ENCODE data around the gene HSPBP1. TPM values are rescaled to one million over a fixed set of nuclear protein-coding genes. Genes with fewer than 3 reads are reported as not detected.

HSPBP1 gene
- total RNA-seq, 1 experiment from 2014 or later = 122 TPM

GRCh38 chr19:55231391-55232285, 48.3 kb downstream of the HSPBP1 start:
- CTCF ChIA-PET = no interaction called here
- ATAC-seq = no peak

GRCh38 chr19:55230780-55231179, 49.1 kb downstream of the HSPBP1 start:
- Histone ChIP-seq H2AFZ (ENCODE audit: low read length) (no peak overlapping the region), H3K79me2 (ENCODE audit: low read length) (no peaks in the 10 kb centered on the region), H3K4me2 (ENCODE audit: low read length) (no peak overlapping the region), H3K9ac (ENCODE audit: low read length) (no peak overlapping the region), H3F3A (ENCODE audit: low read length, unreplicated experiment) (no peaks in the 10 kb centered on the region), H3K4me1 (ENCODE audit: insufficient read depth, low read length) (no peaks in the 10 kb centered on the region), H3K9me3 (ENCODE audit: low read length) (no peaks in the 10 kb centered on the region), H3K27ac (ENCODE audit: low read length) (no peak overlapping the region), H4K20me1 (ENCODE audit: low read length) (0 out of 2 replicates have a peak, but pooled peaks cover 8% of the 10 kb centered on the region), H3K4me3 (ENCODE audit: low read length) (no peak overlapping the region), H3K27me3 (ENCODE audit: low read length) (no peaks in the 10 kb centered on the region), H3K36me3 (ENCODE audit: low read depth, low read length) (peaks cover 39% of the 10 kb centered on the region), H3K9me2 (replicated peaks; ENCODE audit: low read length) (no peaks in the 10 kb centered on the region)
- DNase-seq (no peak), ATAC-seq (no peak)
- TF ChIP-seq EZH2phosphoT487 (IDR thresholded peaks at IDR 0.05; ENCODE audit: borderline replicate concordance, low read length) (no peak), CTCF (conservative IDR thresholded peaks at IDR 0.05; ENCODE audit: low read depth, low read length) (no peak), EZH2 (IDR thresholded peaks at IDR 0.05; ENCODE audit: low read length, unreplicated experiment) (no peak)
- ChIA-PET CTCF (no interaction called here), POLR2A (ENCODE audit: unreplicated experiment) (no interaction called here)
- BruUV-seq (replicated peaks) = no TSS peak
- intact Hi-C loops (cut with micrococcal nuclease) = no loop called here

More at GRCh38 chr19:55231391-55232285, 48.3 kb downstream of the HSPBP1 start:
- H3K36me3 ChIP-seq (ENCODE audit: low read depth, low read length) = peaks cover 48% of the 10 kb centered on the region
- no peak overlapping the region for H3K4me3 ChIP-seq (ENCODE audit: low read length)
- 0 out of 2 replicates have a peak, but pooled peaks cover 8% of the 10 kb centered on the region for H4K20me1 ChIP-seq (ENCODE audit: low read length)
- no peaks in the 10 kb centered on the region for H3K27me3 ChIP-seq (ENCODE audit: low read length)
- H3K27ac ChIP-seq (ENCODE audit: low read length) = no peak overlapping the region
- H3F3A ChIP-seq (ENCODE audit: low read length, unreplicated experiment) = no peaks in the 10 kb centered on the region
- no peaks in the 10 kb centered on the region for H3K79me2 ChIP-seq (ENCODE audit: low read length)
- H3K9ac ChIP-seq (ENCODE audit: low read length) = no peak overlapping the region
- DNase-seq = no peak
- no peaks in the 10 kb centered on the region for H3K4me1 ChIP-seq (ENCODE audit: insufficient read depth, low read length)
- no peak for TF ChIP-seq EZH2 (IDR thresholded peaks at IDR 0.05; ENCODE audit: low read length, unreplicated experiment)
- TF ChIP-seq CTCF (conservative IDR thresholded peaks at IDR 0.05; ENCODE audit: low read depth, low read length) = no peak
- no peak for TF ChIP-seq EZH2phosphoT487 (IDR thresholded peaks at IDR 0.05; ENCODE audit: borderline replicate concordance, low read length)
- intact Hi-C loops (cut with micrococcal nuclease) = no loop called here
- H3K9me3 ChIP-seq (ENCODE audit: low read length) = no peaks in the 10 kb centered on the region
- no TSS peak for BruUV-seq (replicated peaks)
- no peak overlapping the region for H2AFZ ChIP-seq (ENCODE audit: low read length)
- no peaks in the 10 kb centered on the region for H3K9me2 ChIP-seq (replicated peaks; ENCODE audit: low read length)
- POLR2A ChIA-PET (ENCODE audit: unreplicated experiment) = no interaction called here
- H3K4me2 ChIP-seq (ENCODE audit: low read length) = no peak overlapping the region

GRCh38 chr19:55230329-55230728, 49.6 kb downstream of the HSPBP1 start:
- no peaks in the 10 kb centered on the region for H3K79me2 ChIP-seq (ENCODE audit: low read length)
- no peak overlapping the region for H2AFZ ChIP-seq (ENCODE audit: low read length)
- H3K4me3 ChIP-seq (ENCODE audit: low read length) = no peak overlapping the region
- H3K9me3 ChIP-seq (ENCODE audit: low read length) = no peaks in the 10 kb centered on the region
- CTCF ChIA-PET = no interaction called here
- no peaks in the 10 kb centered on the region for H3K9me2 ChIP-seq (replicated peaks; ENCODE audit: low read length)
- H4K20me1 ChIP-seq (ENCODE audit: low read length) = 0 out of 2 replicates have a peak, but pooled peaks cover 8% of the 10 kb centered on the region
- peaks cover 39% of the 10 kb centered on the region for H3K36me3 ChIP-seq (ENCODE audit: low read depth, low read length)
- ATAC-seq (no peak), DNase-seq (no peak)
- no peaks in the 10 kb centered on the region for H3K4me1 ChIP-seq (ENCODE audit: insufficient read depth, low read length)
- no peaks in the 10 kb centered on the region for H3F3A ChIP-seq (ENCODE audit: low read length, unreplicated experiment)
- no peaks in the 10 kb centered on the region for H3K27me3 ChIP-seq (ENCODE audit: low read length)
- H3K9ac ChIP-seq (ENCODE audit: low read length) = no peak overlapping the region
- intact Hi-C loops (cut with micrococcal nuclease) = no loop called here
- POLR2A ChIA-PET (ENCODE audit: unreplicated experiment) = no interaction called here
- no TSS peak for BruUV-seq (replicated peaks)
- TF ChIP-seq EZH2phosphoT487 (IDR thresholded peaks at IDR 0.05; ENCODE audit: borderline replicate concordance, low read length) = no peak
- no peak for TF ChIP-seq EZH2 (IDR thresholded peaks at IDR 0.05; ENCODE audit: low read length, unreplicated experiment)
- no peak for TF ChIP-seq CTCF (conservative IDR thresholded peaks at IDR 0.05; ENCODE audit: low read depth, low read length)
- H3K27ac ChIP-seq (ENCODE audit: low read length) = no peak overlapping the region
- H3K4me2 ChIP-seq (ENCODE audit: low read length) = no peak overlapping the region

All from PC-3 (cell line).